ENCODE results near the gene THADA. TPM values are rescaled to one million over a fixed set of nuclear protein-coding genes. Genes with fewer than 3 reads are reported as not detected.
"Not testable (repeated sequence)": the region's sequence is repeated elsewhere in the genome, so short reads cannot be mapped to it uniquely, and the experiment has no call there.

The THADA gene
- total RNA-seq, 2 experiments from 2014 or later: 26.2 to 32.2 TPM

DNA sequence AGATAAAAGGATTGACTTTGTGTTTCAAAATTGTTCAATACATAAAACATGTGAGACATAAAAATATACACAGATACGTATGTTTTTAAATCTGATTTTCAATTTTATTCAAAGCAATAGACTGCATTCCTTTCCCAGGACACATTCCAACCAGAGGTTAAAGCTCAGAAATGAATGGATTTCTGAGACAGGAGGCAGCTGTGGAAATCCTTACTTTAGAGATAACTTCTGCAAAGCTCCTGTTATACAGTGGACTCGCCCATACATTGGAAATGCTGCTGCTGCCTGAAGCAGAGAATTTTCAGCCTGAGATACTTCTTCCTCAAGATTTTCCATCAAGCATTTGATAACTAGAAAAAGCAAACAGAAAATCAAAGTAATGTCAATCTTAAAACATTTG is 43.8 kb downstream of the THADA start:
- ChIA-PET POLR2A (no interaction called here), CTCF (interaction anchor here (0.7 to 0.8 kb wide), 2 partner anchors 16 to 418 kb away, joined by 3 read pairs; no protein-coding TSS in a partner anchor)
- Mint-ChIP-seq H3K27me3 (no peaks in the 10 kb centered on the region), H3K4me3 (no peak overlapping the region), H3K36me3 (ENCODE audit: low read depth) (peaks cover 64% of the 10 kb centered on the region), H3K9me3 (no peaks in the 10 kb centered on the region), H3K4me1 (peaks cover 8% of the 10 kb centered on the region), H3K27ac (no peak overlapping the region)
- no peak for DNase-seq

DNA sequence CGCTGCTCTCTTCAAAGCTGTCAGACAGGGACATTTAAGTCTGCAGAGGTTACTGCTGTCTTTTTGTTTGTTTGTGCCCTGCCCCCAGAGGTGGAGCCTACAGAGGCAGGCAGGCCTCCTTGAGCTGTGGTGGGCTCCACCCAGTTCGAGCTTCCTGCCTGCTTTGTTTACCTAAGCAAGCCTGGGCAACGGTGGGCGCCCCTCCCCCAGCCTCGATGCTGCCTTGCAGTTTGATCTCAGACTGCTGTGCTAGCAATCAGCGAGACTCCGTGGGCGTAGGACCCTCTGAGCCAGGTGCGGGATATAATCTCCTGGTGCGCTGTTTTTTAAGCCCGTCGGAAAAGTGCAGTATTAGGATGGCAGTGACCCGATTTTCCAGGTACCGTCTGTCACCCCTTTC is 47.5 kb downstream of the THADA start:
- H3K4me1 Mint-ChIP-seq, H3K9me3 Mint-ChIP-seq, POLR2A ChIA-PET, H3K4me3 Mint-ChIP-seq, H3K27ac Mint-ChIP-seq, H3K27me3 Mint-ChIP-seq, CTCF ChIA-PET: not testable (repeated sequence)
- peaks cover 49% of the 10 kb centered on the region for H3K36me3 Mint-ChIP-seq (ENCODE audit: low read depth)
- peak; percentile 38 for DNase-seq

DNA sequence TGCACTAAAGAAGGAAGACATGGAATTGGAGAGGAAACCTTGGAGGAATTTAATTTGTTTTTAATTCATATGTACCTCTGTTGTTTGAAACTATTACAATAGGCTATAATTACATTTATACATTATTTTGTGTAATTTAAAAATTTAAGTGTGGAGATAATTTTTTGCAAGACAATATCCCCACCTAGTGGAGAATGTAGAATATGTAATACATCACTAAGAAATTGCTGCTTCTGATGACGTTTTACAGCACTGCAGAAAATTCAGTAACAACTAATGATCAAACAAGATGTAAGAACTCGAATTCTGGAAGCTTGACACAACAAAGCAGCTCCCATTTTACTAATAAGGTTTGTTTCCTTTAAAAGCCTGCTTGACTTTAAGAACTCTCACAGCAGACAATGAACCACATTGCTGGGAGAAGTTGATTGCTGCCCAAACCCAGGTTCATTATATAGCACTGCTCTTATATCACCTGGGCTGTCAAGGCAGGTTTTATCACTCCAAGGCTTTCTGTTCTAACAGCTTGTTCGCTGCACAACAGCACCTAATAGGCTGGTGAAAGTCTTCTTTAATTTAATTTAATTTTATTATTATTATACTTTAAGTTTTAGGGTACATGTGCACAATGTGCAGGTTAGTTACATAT is 53.4 kb downstream of the THADA start:
- CTCF ChIA-PET: interaction anchor here (1.2 kb wide), 1 partner anchor 483 kb away, joined by 3 read pairs; no protein-coding TSS in a partner anchor
- no peaks in the 10 kb centered on the region for H3K9me3 Mint-ChIP-seq
- peaks cover 9% of the 10 kb centered on the region for H3K4me1 Mint-ChIP-seq
- H3K36me3 Mint-ChIP-seq (ENCODE audit: low read depth): peaks cover 13% of the 10 kb centered on the region
- no peak overlapping the region for H3K4me3 Mint-ChIP-seq
- DNase-seq: peak; percentile 5
- no peak overlapping the region for H3K27ac Mint-ChIP-seq
- POLR2A ChIA-PET: no interaction called here
- no peaks in the 10 kb centered on the region for H3K27me3 Mint-ChIP-seq

DNA sequence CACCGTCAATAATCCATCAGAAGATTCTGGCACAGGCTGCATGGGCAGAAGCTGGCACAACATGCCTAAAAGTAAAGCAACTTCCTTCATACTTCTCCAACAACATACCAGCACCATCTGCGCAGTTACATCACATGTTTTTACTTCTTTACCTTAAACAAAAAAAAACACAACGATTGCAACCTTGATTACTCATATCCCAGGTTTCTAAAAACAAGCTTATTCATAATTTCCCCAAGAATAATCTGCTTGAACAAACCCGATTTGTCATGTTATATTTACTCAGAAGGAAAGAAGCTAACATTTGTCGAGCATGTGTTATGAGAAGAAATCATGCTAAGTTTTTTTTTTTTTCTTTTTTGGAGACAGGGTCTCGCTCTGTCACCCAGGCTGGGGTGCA is 54.7 kb downstream of the THADA start:
- CTCF ChIA-PET: interaction anchor here (0.6 to 1.0 kb wide), 8 partner anchors 27 to 731 kb away, joined by 3 to 6 read pairs (median 4); no protein-coding TSS in a partner anchor
- H3K4me1 Mint-ChIP-seq: peaks cover 15% of the 10 kb centered on the region
- no peak for DNase-seq
- no peak overlapping the region for H3K4me3 Mint-ChIP-seq
- peaks cover 10% of the 10 kb centered on the region for H3K36me3 Mint-ChIP-seq (ENCODE audit: low read depth)
- POLR2A ChIA-PET: interaction anchor here (0.6 kb wide), 1 partner anchor 59 kb away, joined by 3 read pairs; no protein-coding TSS in a partner anchor
- H3K27me3 Mint-ChIP-seq: no peaks in the 10 kb centered on the region
- H3K9me3 Mint-ChIP-seq: no peaks in the 10 kb centered on the region
- no peak overlapping the region for H3K27ac Mint-ChIP-seq

DNA sequence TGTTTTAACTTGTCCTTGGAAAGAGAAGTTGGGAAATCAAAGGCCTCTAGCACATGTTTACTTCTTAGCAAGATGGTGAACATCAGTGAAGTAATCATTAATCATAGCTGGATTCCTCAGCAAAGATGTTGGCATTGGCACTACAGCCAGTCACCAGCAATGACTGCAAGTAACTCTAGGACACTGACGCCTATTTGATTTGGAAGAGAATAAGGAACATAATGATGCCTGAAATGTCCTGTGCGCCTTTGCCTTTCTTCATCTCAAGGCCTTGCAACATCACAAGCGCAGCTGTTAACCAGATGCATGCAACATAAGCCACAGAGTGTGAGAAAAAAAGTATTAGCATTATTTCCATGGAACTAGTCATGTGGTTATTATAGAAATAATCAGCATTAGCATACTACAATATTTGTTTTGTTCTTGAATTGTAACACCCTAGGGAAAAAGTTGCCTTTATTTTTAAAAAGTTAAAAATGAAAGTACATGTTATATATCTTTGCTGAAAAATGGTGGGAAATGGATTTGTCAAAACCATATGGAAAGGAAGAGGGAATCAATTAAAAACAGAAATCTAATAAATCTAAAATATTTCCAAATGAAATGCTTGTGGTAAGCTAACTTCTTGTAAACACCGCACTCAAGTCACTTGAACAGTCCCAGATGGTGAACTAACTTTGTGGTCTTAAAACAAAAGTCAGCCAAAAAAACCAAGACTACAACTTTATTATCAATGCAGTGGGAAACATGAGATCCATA is 55.6 kb downstream of the THADA start:
- H3K4me1 Mint-ChIP-seq: peaks cover 15% of the 10 kb centered on the region
- no peak overlapping the region for H3K27ac Mint-ChIP-seq
- ChIA-PET POLR2A (no interaction called here), CTCF (interaction anchor here (0.9 kb wide), 1 partner anchor 730 kb away, joined by 4 read pairs; no protein-coding TSS in a partner anchor)
- no peaks in the 10 kb centered on the region for H3K9me3 Mint-ChIP-seq
- H3K4me3 Mint-ChIP-seq: no peak overlapping the region
- no peak for DNase-seq
- no peaks in the 10 kb centered on the region for H3K27me3 Mint-ChIP-seq
- peaks cover 11% of the 10 kb centered on the region for H3K36me3 Mint-ChIP-seq (ENCODE audit: low read depth)

DNA sequence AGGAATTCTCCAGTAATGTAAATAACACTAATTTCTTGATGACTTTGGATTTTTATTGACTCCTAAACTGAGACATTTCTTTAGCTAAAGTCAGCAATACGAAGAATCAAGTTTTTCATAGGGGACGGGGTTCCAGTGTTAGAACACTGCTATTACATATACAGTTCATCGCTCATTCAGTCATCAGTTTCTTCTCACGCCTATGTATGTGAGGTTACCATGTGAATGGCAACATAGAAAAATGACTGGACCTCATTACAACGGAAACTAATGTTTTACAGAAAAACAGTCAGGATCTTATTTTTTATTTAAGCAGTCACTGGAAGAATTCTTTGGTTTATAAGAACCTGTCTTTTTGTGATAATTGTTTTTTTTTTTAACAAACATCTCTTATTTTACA is 56.4 kb downstream of the THADA start:
- POLR2A ChIA-PET: no interaction called here
- Mint-ChIP-seq H3K27ac (no peak overlapping the region), H3K9me3 (no peaks in the 10 kb centered on the region), H3K36me3 (ENCODE audit: low read depth) (peaks cover 17% of the 10 kb centered on the region), H3K27me3 (no peaks in the 10 kb centered on the region), H3K4me1 (peaks cover 15% of the 10 kb centered on the region), H3K4me3 (no peak overlapping the region)
- CTCF ChIA-PET: interaction anchor here (0.7 to 1.2 kb wide), 2 partner anchors 55 to 272 kb away, joined by 3 to 4 read pairs; no protein-coding TSS in a partner anchor
- DNase-seq: no peak

DNA sequence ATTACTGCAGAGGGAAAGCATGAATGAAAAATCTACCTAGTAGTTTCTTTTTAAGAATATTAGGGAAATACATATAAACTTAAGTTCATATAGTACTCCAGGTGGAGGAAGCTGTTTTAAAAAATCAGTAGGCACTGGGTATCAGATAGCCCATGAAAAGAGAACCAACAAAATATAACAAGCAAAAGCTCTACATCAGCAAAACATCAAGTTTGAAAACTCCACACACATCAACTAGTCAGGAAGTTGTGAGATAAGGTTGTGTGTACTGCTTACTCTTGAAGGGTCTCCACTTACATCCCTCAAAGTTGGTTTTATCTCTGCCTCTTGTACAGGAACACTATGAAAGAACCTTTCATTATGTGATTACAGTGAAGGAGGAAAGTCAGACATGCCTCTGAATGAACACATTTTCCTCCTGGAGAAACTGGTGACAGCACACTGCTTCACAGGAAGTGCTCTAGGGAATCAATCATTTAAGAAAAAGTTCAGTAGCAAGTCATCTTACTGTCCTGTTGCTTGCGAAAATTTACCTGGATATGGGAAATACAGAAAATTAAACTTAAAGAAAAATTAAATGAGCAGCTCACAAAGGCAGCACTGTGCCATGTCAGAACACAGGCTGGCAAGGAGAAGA is 57.7 kb downstream of the THADA start:
- CTCF ChIA-PET: interaction anchor here (0.5 to 1.2 kb wide), 5 partner anchors 54 to 679 kb away, joined by 3 to 4 read pairs (median 3); no protein-coding TSS in a partner anchor
- Mint-ChIP-seq H3K36me3 (ENCODE audit: low read depth) (peaks cover 24% of the 10 kb centered on the region), H3K4me1 (peaks cover 15% of the 10 kb centered on the region), H3K9me3 (no peaks in the 10 kb centered on the region), H3K27ac (no peak overlapping the region), H3K27me3 (no peaks in the 10 kb centered on the region), H3K4me3 (no peak overlapping the region)
- POLR2A ChIA-PET: no interaction called here
- DNase-seq: no peak

DNA sequence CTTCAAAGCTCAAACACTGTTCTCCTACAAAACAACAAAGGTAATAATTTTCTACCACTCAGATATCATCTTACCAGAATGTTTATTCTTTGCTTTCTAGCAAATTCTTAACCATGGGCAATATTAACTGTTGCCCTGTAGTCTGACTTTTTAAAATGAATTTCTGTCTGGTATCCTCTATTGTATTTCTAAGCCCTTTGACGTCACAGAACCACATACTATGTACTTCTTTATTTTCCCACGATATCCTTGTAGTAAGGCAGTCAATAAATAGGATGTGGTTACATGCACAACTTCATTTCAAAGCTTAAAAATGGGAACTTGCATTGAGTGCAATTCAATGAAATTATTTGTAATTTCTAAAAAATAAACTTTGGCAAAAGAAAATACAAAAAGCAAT is 58.7 kb downstream of the THADA start:
- ChIA-PET POLR2A (no interaction called here), CTCF (interaction anchor here (0.9 to 1.2 kb wide), 2 partner anchors 307 to 590 kb away, joined by 3 read pairs; no protein-coding TSS in a partner anchor)
- Mint-ChIP-seq H3K4me3 (no peak overlapping the region), H3K27me3 (no peaks in the 10 kb centered on the region), H3K27ac (no peak overlapping the region), H3K36me3 (ENCODE audit: low read depth) (peaks cover 31% of the 10 kb centered on the region), H3K9me3 (no peaks in the 10 kb centered on the region), H3K4me1 (peaks cover 15% of the 10 kb centered on the region)
- no peak for DNase-seq

DNA sequence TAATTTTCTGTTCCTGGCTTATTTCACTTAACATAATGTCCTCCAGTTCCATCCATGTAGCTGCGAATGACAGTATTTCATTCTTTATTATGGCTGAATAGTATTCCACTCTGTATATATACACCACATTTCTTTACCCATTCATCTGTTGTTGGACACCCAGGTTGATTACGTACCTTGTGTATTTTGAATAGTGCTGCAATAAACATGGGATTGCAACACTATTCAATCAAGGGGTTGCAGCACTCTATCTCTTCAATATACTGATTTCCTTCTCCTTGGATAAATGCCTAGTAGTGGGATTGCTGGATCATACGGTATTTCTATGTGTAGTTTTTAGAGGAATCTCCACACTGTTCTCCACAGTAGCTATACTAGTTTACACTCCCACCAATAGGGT is 61.3 kb downstream of the THADA start:
- H3K4me3 Mint-ChIP-seq: no peak overlapping the region
- no peaks in the 10 kb centered on the region for H3K27me3 Mint-ChIP-seq
- peaks cover 28% of the 10 kb centered on the region for H3K36me3 Mint-ChIP-seq (ENCODE audit: low read depth)
- POLR2A ChIA-PET: no interaction called here
- no peaks in the 10 kb centered on the region for H3K9me3 Mint-ChIP-seq
- H3K4me1 Mint-ChIP-seq: peaks cover 15% of the 10 kb centered on the region
- no peak overlapping the region for H3K27ac Mint-ChIP-seq
- CTCF ChIA-PET: no interaction called here
- no peak for DNase-seq

DNA sequence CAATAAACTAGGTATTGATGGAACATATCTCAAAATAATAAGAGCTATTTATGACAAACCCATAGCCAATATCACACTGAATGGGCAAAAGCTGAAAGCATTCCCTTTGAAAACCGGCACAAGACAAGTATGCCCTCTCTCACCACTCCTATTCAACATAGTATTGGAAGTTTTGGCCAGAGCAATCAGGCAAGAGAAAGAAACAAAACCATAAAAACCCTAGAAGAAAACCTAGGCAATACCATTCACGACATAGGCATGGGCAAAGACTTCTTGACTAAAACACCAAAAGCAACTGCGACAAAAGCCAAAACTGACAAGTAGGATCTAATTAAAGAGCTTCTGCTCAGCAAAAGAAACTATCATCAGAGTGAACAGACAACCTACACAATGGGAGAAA is 63.3 kb downstream of the THADA start:
- DNase-seq, H3K4me3 Mint-ChIP-seq, H3K27ac Mint-ChIP-seq, H3K4me1 Mint-ChIP-seq, H3K9me3 Mint-ChIP-seq, H3K27me3 Mint-ChIP-seq, POLR2A ChIA-PET: not testable (repeated sequence)
- CTCF ChIA-PET: interaction anchor here (0.6 kb wide), 1 partner anchor 11 kb away, joined by 3 read pairs; no protein-coding TSS in a partner anchor
- H3K36me3 Mint-ChIP-seq (ENCODE audit: low read depth): peaks cover 29% of the 10 kb centered on the region

DNA sequence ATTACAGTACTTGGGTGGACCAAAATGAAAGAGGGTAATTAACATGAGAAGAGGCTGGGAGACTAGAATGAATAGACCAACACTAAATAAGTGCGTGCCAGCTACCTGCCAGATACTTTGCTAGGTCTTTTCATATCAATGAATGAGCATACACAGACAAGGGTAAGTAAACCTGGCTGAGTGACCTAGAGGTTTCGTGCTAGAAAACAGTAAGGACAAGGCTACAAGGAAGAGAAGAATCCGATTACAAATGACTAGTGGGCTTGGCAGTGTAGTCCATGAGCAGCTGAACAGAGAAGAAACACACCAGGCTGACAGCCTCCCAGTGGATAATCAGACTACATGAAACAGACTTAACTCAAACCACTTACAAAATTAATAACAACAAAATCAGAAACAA is 64.6 kb downstream of the THADA start:
- H3K4me1 Mint-ChIP-seq: no peaks in the 10 kb centered on the region
- no peak overlapping the region for H3K27ac Mint-ChIP-seq
- no peaks in the 10 kb centered on the region for H3K9me3 Mint-ChIP-seq
- H3K4me3 Mint-ChIP-seq: no peak overlapping the region
- peaks cover 32% of the 10 kb centered on the region for H3K36me3 Mint-ChIP-seq (ENCODE audit: low read depth)
- ChIA-PET CTCF (no interaction called here), POLR2A (no interaction called here)
- no peak for DNase-seq
- H3K27me3 Mint-ChIP-seq: no peaks in the 10 kb centered on the region

DNA sequence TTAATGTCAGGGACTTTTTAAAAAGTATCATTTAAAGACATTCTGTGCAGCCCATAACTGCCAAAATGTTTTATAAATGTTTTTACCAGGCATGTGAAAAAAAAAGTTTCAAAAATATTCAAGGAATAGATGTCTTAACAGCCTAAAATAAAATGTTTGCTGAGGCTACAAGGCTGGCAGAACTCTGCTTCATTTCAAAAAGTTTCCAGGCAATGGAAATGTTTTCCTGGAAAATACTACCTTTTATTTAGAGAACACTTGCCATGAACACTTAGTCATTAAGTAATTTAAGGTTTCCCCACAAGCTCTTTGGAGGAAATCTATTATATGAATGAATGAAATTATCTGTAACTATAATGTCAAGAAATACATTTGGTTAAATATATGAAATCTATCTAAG is 68.8 kb downstream of the THADA start:
- POLR2A ChIA-PET: no interaction called here
- CTCF ChIA-PET: no interaction called here
- no peak for DNase-seq
- no peaks in the 10 kb centered on the region for H3K4me1 Mint-ChIP-seq
- no peak overlapping the region for H3K27ac Mint-ChIP-seq
- peaks cover 30% of the 10 kb centered on the region for H3K36me3 Mint-ChIP-seq (ENCODE audit: low read depth)
- H3K9me3 Mint-ChIP-seq: peaks cover 7% of the 10 kb centered on the region
- no peak overlapping the region for H3K4me3 Mint-ChIP-seq
- H3K27me3 Mint-ChIP-seq: no peaks in the 10 kb centered on the region

DNA sequence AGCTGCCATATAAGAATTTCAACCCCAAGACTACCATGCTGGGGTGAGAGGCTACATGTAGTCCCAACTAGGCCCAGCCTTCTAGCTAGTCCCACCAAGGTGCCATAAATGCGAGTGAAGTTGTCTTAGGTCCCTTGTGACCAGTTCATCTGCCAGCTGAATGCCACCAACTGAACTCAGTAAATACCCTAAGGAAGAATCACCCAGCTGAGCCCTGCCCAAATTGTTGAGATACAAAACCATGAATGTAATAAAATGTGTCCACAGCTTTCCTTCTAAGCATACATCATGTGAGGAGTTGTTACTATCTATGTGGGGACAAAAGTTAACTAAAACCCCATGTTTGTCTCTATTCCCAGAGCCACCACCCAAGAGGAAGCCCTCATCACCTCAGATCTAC is 70.3 kb downstream of the THADA start:
- CTCF ChIA-PET: no interaction called here
- Mint-ChIP-seq H3K4me3 (no peak overlapping the region), H3K9me3 (peaks cover 7% of the 10 kb centered on the region), H3K36me3 (ENCODE audit: low read depth) (peaks cover 26% of the 10 kb centered on the region), H3K4me1 (no peaks in the 10 kb centered on the region), H3K27ac (no peak overlapping the region), H3K27me3 (no peaks in the 10 kb centered on the region)
- no peak for DNase-seq
- POLR2A ChIA-PET: no interaction called here
